HuH-7 (cell line): ENCODE data around the gene OR52E1.

Source experiments
- DNase-seq: peaks from one replicate; pipeline ENCODE4 v3.0.0; 2011; ENCODE audit warnings: low spot score

The OR52E1 gene

DNA sequence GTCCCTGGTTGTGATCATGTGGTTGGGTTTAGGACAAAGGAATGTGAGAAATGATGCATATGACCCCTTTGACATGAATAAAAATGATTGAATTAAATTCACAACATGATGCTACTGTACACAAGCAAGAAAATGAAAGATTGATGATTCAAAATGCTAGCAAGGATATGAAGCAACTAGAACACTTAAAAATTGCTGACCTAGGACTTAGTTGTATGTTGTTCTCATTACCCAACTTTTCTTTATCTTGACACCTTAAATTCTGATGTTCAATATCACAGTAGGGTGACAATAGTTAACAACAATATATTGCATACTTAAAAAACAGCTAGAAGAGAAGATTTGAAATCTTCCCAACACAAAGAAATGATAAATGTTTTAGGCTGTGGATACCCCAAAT lies 48.2 kb downstream of the OR52E1 start:
- DNase-seq = no peak

DNA sequence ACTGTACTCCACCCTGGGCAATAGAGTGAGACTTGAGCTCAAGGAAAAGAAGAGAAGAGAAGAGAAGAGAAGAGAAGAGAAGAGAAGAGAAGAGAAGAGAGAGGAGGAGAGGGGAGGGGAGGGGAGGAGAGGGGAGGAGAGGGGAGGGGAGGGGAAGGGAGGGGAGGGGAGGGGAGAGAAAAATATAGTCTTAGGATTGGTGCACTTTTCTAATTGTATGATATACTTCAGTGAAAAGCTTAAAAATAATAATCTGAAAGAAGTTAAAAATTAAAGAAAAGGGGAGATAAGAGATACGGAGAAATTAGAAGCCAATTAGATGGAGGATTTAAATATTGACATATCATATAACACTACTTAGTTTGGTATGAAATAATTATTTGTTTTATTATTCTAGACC lies 49.5 kb downstream of the OR52E1 start:
- DNase-seq = no peak
